D721Med (cell line): Measurements from ENCODE around the gene NPBWR2.

ENCODE experiments used
- DNase-seq: peaks from one replicate; pipeline ENCODE4 v3.0.0; 2011; ENCODE audit warnings: low spot score; ENCODE audit not compliant: insufficient read length
- FAIRE-seq: peaks from 2 replicates; lab custom pipeline; 2011; peaks lifted over from hg19 to GRCh38; lab: Jason Lieb, UNC
- TF ChIP-seq, protein P1 (sequence below): IDR thresholded peaks from 2 replicates; pipeline ENCODE4 v1.5.1; 2012; ENCODE audit warnings: mild to moderate bottlenecking, control low read depth; ENCODE audit not compliant: insufficient read depth; ENCODE audit errors: missing control alignments

Gene NPBWR2

DNA sequence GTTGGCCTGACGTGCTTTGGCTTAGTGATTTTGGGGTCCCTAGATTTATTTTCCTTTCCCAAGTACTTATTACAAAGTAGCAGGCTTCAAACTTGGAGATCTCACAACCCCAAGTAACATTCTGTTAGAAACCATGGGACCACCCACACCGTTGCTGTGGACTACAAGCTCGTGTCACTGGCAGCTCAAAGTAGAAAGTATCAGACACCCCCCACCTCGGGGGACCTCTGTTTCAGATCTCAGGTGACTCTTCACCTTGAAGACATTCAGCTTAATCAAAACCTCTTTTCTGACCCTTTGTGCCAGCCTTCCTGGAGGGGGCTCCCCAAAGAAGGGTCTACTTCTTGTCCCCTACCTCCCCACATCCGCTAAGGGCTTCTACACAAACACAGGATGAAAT lies 41.2 kb upstream of the NPBWR2 start:
- no peak for FAIRE-seq
- no peak for DNase-seq
- TF ChIP-seq, protein P1, sequence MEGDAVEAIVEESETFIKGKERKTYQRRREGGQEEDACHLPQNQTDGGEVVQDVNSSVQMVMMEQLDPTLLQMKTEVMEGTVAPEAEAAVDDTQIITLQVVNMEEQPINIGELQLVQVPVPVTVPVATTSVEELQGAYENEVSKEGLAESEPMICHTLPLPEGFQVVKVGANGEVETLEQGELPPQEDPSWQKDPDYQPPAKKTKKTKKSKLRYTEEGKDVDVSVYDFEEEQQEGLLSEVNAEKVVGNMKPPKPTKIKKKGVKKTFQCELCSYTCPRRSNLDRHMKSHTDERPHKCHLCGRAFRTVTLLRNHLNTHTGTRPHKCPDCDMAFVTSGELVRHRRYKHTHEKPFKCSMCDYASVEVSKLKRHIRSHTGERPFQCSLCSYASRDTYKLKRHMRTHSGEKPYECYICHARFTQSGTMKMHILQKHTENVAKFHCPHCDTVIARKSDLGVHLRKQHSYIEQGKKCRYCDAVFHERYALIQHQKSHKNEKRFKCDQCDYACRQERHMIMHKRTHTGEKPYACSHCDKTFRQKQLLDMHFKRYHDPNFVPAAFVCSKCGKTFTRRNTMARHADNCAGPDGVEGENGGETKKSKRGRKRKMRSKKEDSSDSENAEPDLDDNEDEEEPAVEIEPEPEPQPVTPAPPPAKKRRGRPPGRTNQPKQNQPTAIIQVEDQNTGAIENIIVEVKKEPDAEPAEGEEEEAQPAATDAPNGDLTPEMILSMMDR, result no peak

DNA sequence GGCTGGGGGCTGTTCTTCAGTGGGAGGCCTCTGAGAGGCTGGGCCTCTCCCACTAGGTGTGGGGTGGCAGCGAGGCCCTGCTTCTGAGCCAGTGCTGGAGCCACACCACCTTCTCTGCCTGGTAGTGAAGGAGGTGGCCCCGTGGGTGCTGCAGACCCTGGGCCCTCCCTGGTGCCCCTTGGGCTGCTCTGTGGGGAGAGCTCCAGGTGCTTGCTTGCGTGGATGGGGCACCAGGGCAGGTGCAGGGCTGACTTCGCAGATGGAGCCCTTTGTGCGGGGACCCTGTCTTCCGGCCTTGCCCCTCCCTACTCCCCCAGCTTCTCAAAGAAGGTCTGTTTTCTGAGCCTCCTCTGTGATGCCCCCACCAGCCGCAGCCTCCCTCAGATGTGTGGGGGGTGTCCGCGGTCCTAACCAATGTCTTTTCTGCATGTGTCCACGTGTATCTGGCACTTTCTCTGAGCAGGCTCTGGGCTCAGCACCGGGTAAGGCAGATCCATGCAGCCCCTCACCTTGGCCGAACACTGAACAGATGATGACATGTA lies 39.6 kb upstream of the NPBWR2 start:
- peak; percentile 17 for DNase-seq
- TF ChIP-seq, protein P1, result no peak
- FAIRE-seq, result no peak

DNA sequence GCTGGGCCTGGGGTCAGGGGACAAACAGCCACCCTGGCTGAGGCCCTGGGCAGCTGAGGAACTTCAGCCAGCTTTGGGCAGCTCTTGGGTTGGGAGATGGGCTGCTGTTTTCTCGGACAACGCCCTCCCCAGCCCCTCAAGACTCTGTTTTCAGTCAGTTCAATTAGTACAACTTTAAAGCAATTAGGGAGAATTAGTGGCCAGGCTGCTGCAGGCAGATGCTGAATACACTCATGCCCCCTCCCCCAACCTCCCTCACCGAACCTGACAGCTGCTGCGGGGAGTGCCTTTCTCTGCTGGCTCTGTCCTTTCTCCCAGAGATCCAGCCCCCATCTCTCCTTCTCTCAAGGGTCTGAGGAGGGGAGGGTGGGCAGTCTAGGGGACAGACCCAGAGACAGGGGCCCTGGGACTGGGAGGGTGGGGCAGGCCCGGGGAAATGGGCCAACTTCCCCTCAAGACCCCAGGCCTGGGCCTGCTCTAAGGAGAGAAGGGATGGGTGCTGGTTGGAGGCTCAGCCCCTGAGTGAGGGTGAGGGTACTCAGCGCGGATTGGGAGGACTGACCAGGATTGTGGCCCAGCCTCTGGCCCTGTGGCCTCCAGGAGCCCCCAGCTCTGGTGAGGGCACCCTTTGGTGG lies 39.1 kb upstream of the NPBWR2 start:
- DNase-seq, result peak; percentile 96
- FAIRE-seq, result no peak
- TF ChIP-seq, protein P1, result no peak

DNA sequence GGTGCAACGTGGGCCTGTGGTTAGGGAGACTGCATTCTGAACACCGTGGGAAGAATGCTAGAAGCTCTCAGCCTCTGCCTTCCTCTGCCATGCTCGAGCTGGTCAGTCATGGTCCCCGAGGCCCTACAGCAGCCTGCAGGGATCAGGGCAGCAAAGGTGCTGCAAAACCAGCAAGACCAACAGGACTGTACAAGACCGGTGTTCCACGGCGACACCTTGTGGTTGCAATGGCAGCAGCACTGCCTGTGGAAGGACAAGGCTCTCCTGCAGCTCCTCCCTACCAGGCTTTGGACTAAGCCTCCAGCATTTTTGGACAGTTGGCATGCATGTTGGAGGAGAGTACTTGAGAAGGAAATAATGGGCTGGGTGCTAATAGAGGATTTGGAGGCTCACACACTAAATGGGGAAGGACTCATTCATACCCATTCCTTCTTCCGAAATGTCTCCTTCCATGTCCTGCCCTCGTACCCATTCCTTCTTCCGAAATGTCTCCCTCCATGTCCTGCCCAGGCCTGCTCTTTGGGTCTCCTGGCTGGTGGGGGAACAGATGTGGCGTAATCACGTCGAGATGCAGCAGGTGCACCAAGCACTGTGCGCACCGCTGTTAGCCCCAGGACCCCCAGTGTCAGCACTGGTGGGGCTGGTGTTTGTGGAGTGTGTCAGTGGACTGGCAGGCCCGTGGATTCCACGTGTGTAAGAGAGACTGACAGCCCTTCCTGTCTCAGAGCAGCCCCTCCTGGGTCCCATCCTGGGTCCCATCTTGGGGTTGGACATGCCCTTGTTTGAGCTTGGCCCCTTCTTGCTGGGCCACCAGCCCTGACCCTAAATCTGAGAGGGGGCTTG lies 38.3 kb upstream of the NPBWR2 start:
- TF ChIP-seq, protein P1, result no peak
- DNase-seq (peak; percentile 14), FAIRE-seq (no peak)

- TF ChIP-seq, protein P1, result no peak
- no peak for DNase-seq
- no peak for FAIRE-seq
Observed at GRCh38 chr20:64144144-64144912, 37.0 kb upstream of the NPBWR2 start.

DNA sequence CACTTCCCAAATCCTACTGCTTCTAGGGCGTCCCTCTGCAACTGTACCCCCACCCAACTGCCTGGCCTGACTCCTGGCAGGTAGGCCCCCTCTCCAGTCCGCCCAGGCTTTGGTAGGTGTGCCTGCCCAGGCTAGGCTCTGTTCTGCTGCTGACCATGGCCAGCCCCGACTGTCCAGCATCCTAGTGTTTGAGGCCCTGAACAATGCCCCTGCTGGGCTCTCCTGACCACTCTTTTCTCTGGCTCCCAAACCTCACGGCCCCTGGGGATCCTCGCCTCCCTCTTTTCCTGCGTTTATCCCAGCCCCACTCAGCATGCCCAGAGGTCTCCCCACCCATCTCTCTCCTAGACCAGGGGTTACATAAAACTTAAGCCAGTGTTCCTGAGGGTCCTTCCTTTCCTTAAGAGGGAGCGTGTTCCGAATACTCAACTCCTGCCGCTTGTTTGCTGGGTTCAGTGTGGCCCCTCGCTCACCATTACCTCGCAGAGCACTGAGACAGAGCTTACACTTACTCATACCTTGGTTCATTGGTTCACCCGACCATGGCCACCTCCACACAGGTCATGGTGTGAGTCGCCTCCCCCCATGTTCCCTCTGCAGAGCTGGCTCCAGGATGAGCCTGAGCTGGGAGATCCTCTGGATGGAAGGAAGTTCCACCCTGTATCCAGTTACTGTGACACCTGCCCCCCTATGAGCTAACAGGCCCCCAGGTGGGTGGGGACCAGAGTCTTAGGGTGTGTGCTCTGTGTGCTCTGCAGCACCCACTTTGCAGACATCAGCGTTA lies 35.8 kb upstream of the NPBWR2 start:
- FAIRE-seq (no peak), DNase-seq (no peak)
- TF ChIP-seq, protein P1, result no peak
